Keratinocyte (primary cell): ENCODE data around the gene MPZL1. TPM values are rescaled to one million over a fixed set of nuclear protein-coding genes. Genes with fewer than 3 reads are reported as not detected.

Experiments used
- DNase-seq: peaks from one replicate; pipeline ENCODE4 v3.0.0-alpha.2; 2011; ENCODE audit warnings: low read depth, missing footprints, low spot score
- FAIRE-seq: peaks from 2 replicates; lab custom pipeline; 2011; peaks lifted over from hg19 to GRCh38; lab: Jason Lieb, UNC
- H2AFZ ChIP-seq: 2 replicates; pipeline ENCODE4 v1.6.0; 2012; ENCODE audit warnings: low read length, control low read depth, inconsistent platforms; ENCODE audit not compliant: control insufficient read depth
- H3K27ac ChIP-seq: 2 replicates; pipeline ENCODE4 v1.5.1; 2011; ENCODE audit warnings: low read length; ENCODE audit not compliant: control insufficient read depth, insufficient read depth
- H3K27me3 ChIP-seq: 3 replicates; pipeline ENCODE4 v1.6.0; 2011; ENCODE audit warnings: low read length; ENCODE audit not compliant: control insufficient read depth, insufficient read depth; ENCODE audit errors: extremely low read depth
- H3K36me3 ChIP-seq, 2 experiments: 2 replicates in 1 of 2; 3 replicates in 1 of 2; pipeline ENCODE4 v1.5.1; 2011; ENCODE audit warnings: low read length in 2 of 2, mild to moderate bottlenecking in 1 of 2; ENCODE audit not compliant: control insufficient read depth in 2 of 2, insufficient read depth in 2 of 2; ENCODE audit errors: extremely low read depth in 1 of 2
- H3K4me1 ChIP-seq: 3 replicates; pipeline ENCODE4 v1.5.1; 2011; ENCODE audit warnings: low read length; ENCODE audit not compliant: control insufficient read depth, insufficient read depth; ENCODE audit errors: extremely low read depth
- H3K4me2 ChIP-seq: 3 replicates; pipeline ENCODE4 v1.6.0; 2011; ENCODE audit warnings: low read depth, low read length; ENCODE audit not compliant: control insufficient read depth, insufficient read depth; ENCODE audit errors: extremely low read depth
- H3K4me3 ChIP-seq, 3 experiments: fragments of 200-600 bp in 1 of 3; sonication (generic) in 1 of 3; 2 replicates in 2 of 3; 3 replicates in 1 of 3; pipeline ENCODE4 v1.5.1; 2011 to 2016; ENCODE audit warnings: low read length in 3 of 3, mild to moderate bottlenecking in 3 of 3, control low read depth in 2 of 3, inconsistent platforms in 1 of 3, low read depth in 1 of 3, mixed read lengths in 1 of 3, mixed run types in 1 of 3, moderate library complexity in 1 of 3; ENCODE audit not compliant: control insufficient read depth in 2 of 3, insufficient read depth in 2 of 3; ENCODE audit errors: extremely low read depth in 1 of 3
- H3K79me2 ChIP-seq: 2 replicates; pipeline ENCODE4 v1.6.0; 2012; ENCODE audit warnings: low read length; ENCODE audit not compliant: control insufficient read depth, insufficient read depth
- H3K9ac ChIP-seq: 3 replicates; pipeline ENCODE4 v1.6.0; 2011; ENCODE audit warnings: low read length; ENCODE audit not compliant: control insufficient read depth, insufficient read depth; ENCODE audit errors: extremely low read depth
- H3K9me1 ChIP-seq: 3 replicates; pipeline ENCODE4 v1.6.0; 2011; ENCODE audit warnings: low read length; ENCODE audit not compliant: control insufficient read depth, insufficient read depth; ENCODE audit errors: extremely low read depth
- H3K9me3 ChIP-seq: 2 replicates; pipeline ENCODE4 v1.5.1; 2012; ENCODE audit warnings: low read depth, low read length; ENCODE audit not compliant: control insufficient read depth
- H4K20me1 ChIP-seq: 3 replicates; pipeline ENCODE4 v1.6.0; 2011; ENCODE audit warnings: low read length; ENCODE audit not compliant: control insufficient read depth, insufficient read depth; ENCODE audit errors: extremely low read depth
- CTCF ChIP-seq, 3 experiments: IDR thresholded peaks in 1 of 3; conservative IDR thresholded peaks in 1 of 3; optimal IDR thresholded peaks in 1 of 3; 2 replicates in 2 of 3; 3 replicates in 1 of 3; pipeline versions ENCODE3 to v1.5.1; 2011; ENCODE audit warnings: low read length in 3 of 3, mild to moderate bottlenecking in 3 of 3, moderate library complexity in 2 of 3, control low read depth in 1 of 3, inconsistent platforms in 1 of 3; ENCODE audit not compliant: insufficient read depth in 2 of 3; ENCODE audit errors: extremely low read depth in 1 of 3
- EZH2 ChIP-seq: IDR thresholded peaks from one replicate; pipeline ENCODE4 v1.6.1; 2012; ENCODE audit warnings: inconsistent platforms, mild to moderate bottlenecking, low read length, moderate library complexity
- dilution Hi-C: fragments of 300-500 bp; cut with MboI; formaldehyde crosslinking; loops from one replicate; pipeline ENCODE4 v1.7.0; 2020; ENCODE audit warnings: low sequenced_read_pairs; ENCODE audit not compliant: extremely low pct_ligation_motif_present
- polyA plus RNA-seq, 5 experiments: library from polyadenylated mRNA; depleted of rRNA in 3 of 5; stranded (reverse) in 3 of 5; stranded (forward) in 1 of 5; unstranded in 1 of 5; fragments of >200 nt; gene quantifications; 1 replicate in 1 of 5; 2 replicates in 3 of 5; 3 replicates in 1 of 5; pipeline versions ENCODE4 v1.2.1 to v1.2.3, GENCODE V29; 2011 to 2012; ENCODE audit warnings: missing spikeins in 2 of 5, low read depth in 1 of 5, low replicate concordance in 1 of 5

The MPZL1 gene
- polyA plus RNA-seq, 1 donor (not counting 4 experiments of a cell fraction or from before 2014, with no cell fraction given): 195 TPM

- no peak for DNase-seq
- dilution Hi-C loops: no loop called here
- FAIRE-seq: no peak
These were observed 26.6 kb upstream of the MPZL1 start for GRCh38 chr1:167695147-167695546.

GRCh38 chr1:167695756-167696561, 25.8 kb upstream of the MPZL1 start:
- H3K27ac ChIP-seq: no peak overlapping the region
- no peak for TF ChIP-seq EZH2
- TF ChIP-seq CTCF (optimal IDR thresholded peaks at IDR 0.05 in 1 of 3, IDR thresholded peaks at IDR 0.05 in 1 of 3, conservative IDR thresholded peaks at IDR 0.05 in 1 of 3; ENCODE audit: extremely low read depth in 1 of 3, insufficient read depth in 2 of 3, low read length in 3 of 3): no peak
- H2AFZ ChIP-seq: no peak overlapping the region
- DNase-seq: no peak
- no peak overlapping the region for H3K4me2 ChIP-seq
- no peaks in the 10 kb centered on the region for H3K9me3 ChIP-seq
- H3K9ac ChIP-seq: no peak overlapping the region
- dilution Hi-C loops: no loop called here
- no peaks in the 10 kb centered on the region for H3K27me3 ChIP-seq
- H3K36me3 ChIP-seq: no peaks in the 10 kb centered on the region
- no peak for FAIRE-seq
- H3K79me2 ChIP-seq: no peaks in the 10 kb centered on the region
- H4K20me1 ChIP-seq: no peaks in the 10 kb centered on the region
- no peaks in the 10 kb centered on the region for H3K4me1 ChIP-seq
- no peak overlapping the region for H3K4me3 ChIP-seq
- H3K9me1 ChIP-seq: peaks cover 2% of the 10 kb centered on the region

More at GRCh38 chr1:167695147-167695546, 26.6 kb upstream of the MPZL1 start:
- Histone ChIP-seq H3K4me1 (no peaks in the 10 kb centered on the region), H3K9me1 (peaks cover 2% of the 10 kb centered on the region), H3K4me2 (no peak overlapping the region), H2AFZ (no peak overlapping the region), H3K27me3 (no peaks in the 10 kb centered on the region), H3K27ac (no peak overlapping the region), H3K9me3 (no peaks in the 10 kb centered on the region), H3K9ac (no peak overlapping the region), H4K20me1 (no peaks in the 10 kb centered on the region), H3K4me3 (no peak overlapping the region), H3K79me2 (no peaks in the 10 kb centered on the region), H3K36me3 (no peaks in the 10 kb centered on the region)
- no peak for TF ChIP-seq CTCF (optimal IDR thresholded peaks at IDR 0.05 in 1 of 3, IDR thresholded peaks at IDR 0.05 in 1 of 3, conservative IDR thresholded peaks at IDR 0.05 in 1 of 3; ENCODE audit: extremely low read depth in 1 of 3, insufficient read depth in 2 of 3, low read length in 3 of 3)
- TF ChIP-seq EZH2: no peak
